A549 (cell line): ENCODE results near the gene HHATL. TPM values are rescaled to one million over a fixed set of nuclear protein-coding genes. Genes with fewer than 3 reads are reported as not detected.

Experiments
- ATAC-seq, 2 experiments: fragments of 200-7000 bp in 1 of 2; fragments of >200 bp in 1 of 2; cut with Nextera tagmentation in 1 of 2; cut with Tn5 transposase in 1 of 2; 3 replicates each; pipeline versions ENCODE4 v1.8.0 to v1.9.1; 2018 to 2020; ENCODE audit warnings: mild to moderate bottlenecking in 1 of 2, moderate library complexity in 1 of 2
- CTCF ChIA-PET: fragments of 300-600 bp; sonication (Branson Sonifier 250); formaldehyde crosslinking; extraction: SDS; loops from one replicate; lab custom pipeline; 2021; ENCODE audit warnings: antibody characterized with exemption, inconsistent platforms; lab: Yijun Ruan, JAX
- POLR2A ChIA-PET: fragments of 350-600 bp; formaldehyde crosslinking; extraction: SDS; loops from one replicate; lab custom pipeline; 2021; ENCODE audit warnings: antibody characterized with exemption, inconsistent platforms; lab: Yijun Ruan, JAX
- DNase-seq, 2 experiments: peaks; one replicate each; pipeline versions ENCODE4 v3.0.0 to v3.0.0-alpha.2; 2011 to 2016; ENCODE audit warnings: low read depth in 1 of 2, low spot score in 1 of 2
- FAIRE-seq: peaks from 2 replicates; lab custom pipeline; 2011; peaks lifted over from hg19 to GRCh38; lab: Jason Lieb, UNC
- H3K27ac ChIP-seq, 2 experiments: fragments of >200 bp; sonication (Bioruptor Twin); formaldehyde crosslinking; 3 replicates each; pipeline ENCODE4 v1.5.1; 2016 to 2017
- H3K4me1 ChIP-seq: fragments of >200 bp; sonication (Bioruptor Twin); formaldehyde crosslinking; 3 replicates; pipeline ENCODE4 v1.6.1; 2016
- H3K4me2 ChIP-seq: fragments of >200 bp; sonication (Bioruptor Twin); formaldehyde crosslinking; 3 replicates; pipeline ENCODE4 v1.6.1; 2016
- H3K4me3 ChIP-seq: fragments of >200 bp; sonication (Bioruptor Twin); formaldehyde crosslinking; 3 replicates; pipeline ENCODE4 v1.5.1; 2016
- H3K9me3 ChIP-seq: fragments of >200 bp; sonication (Bioruptor Twin); formaldehyde crosslinking; 3 replicates; pipeline ENCODE4 v1.6.1; 2016
- ATOH8 ChIP-seq: fragments of 250-450 bp; sonication (Bioruptor Pico); IDR thresholded peaks from 2 replicates; pipeline ENCODE4 v1.5.0; 2020; ENCODE audit warnings: low read depth, mild to moderate bottlenecking, moderate library complexity
- BCL3 ChIP-seq: fragments of >200 bp; sonication (Bioruptor Twin); formaldehyde crosslinking; IDR thresholded peaks from 3 replicates; pipeline ENCODE4 v1.6.1; 2016
- BHLHE40 ChIP-seq: IDR thresholded peaks from 2 replicates; pipeline ENCODE4 v1.6.1; 2012; ENCODE audit warnings: low read depth, low read length, inconsistent platforms
- CBX2 ChIP-seq: fragments of 200-600 bp; sonication (generic); IDR thresholded peaks from 2 replicates; pipeline ENCODE4 v1.6.1; 2016; ENCODE audit warnings: low read depth, mild to moderate bottlenecking, borderline replicate concordance
- CEBPB ChIP-seq, 2 experiments: fragments of >200 bp in 1 of 2; sonication (Bioruptor Twin) in 1 of 2; formaldehyde crosslinking in 1 of 2; IDR thresholded peaks; 2 replicates each; pipeline ENCODE4 v1.6.1; 2012 to 2016
- CHD2 ChIP-seq: fragments of 150-350 bp; IDR thresholded peaks from 2 replicates; pipeline ENCODE4 v1.6.1; 2014; ENCODE audit warnings: low read length; ENCODE audit not compliant: partially characterized antibody
- EHF ChIP-seq: fragments of 250-450 bp; sonication (Bioruptor Pico); IDR thresholded peaks from 2 replicates; pipeline ENCODE4 v1.5.0; 2020; ENCODE audit warnings: mild to moderate bottlenecking
- EHMT2 ChIP-seq: fragments of 200-600 bp; sonication (generic); IDR thresholded peaks from 2 replicates; pipeline ENCODE4 v1.6.1; 2016; ENCODE audit warnings: antibody characterized with exemption, low read depth, mild to moderate bottlenecking, moderate library complexity
- EP300 ChIP-seq, 2 experiments: fragments of >200 bp; sonication (Bioruptor Twin); formaldehyde crosslinking; IDR thresholded peaks; 2 replicates in 1 of 2; 3 replicates in 1 of 2; pipeline ENCODE4 v1.6.1; 2016 to 2017
- FOSB ChIP-seq: fragments of 250-450 bp; sonication (Bioruptor Pico); IDR thresholded peaks from 2 replicates; pipeline ENCODE4 v1.5.0; 2020; ENCODE audit warnings: mild to moderate bottlenecking, moderate library complexity
- FOXS1 ChIP-seq: fragments of 250-450 bp; sonication (Bioruptor Pico); IDR thresholded peaks from 2 replicates; pipeline ENCODE4 v1.5.0; 2020; ENCODE audit warnings: mild to moderate bottlenecking, moderate library complexity
- HES2 ChIP-seq: fragments of >200 bp; sonication (Bioruptor Twin); formaldehyde crosslinking; IDR thresholded peaks from 2 replicates; pipeline ENCODE4 v1.6.1; 2016
- HOXA7 ChIP-seq: fragments of 250-450 bp; sonication (Bioruptor Pico); IDR thresholded peaks from 2 replicates; pipeline ENCODE4 v1.5.0; 2020; ENCODE audit warnings: mild to moderate bottlenecking, moderate library complexity
- HOXB13 ChIP-seq: fragments of 250-450 bp; sonication (Bioruptor Pico); IDR thresholded peaks from 2 replicates; pipeline ENCODE4 v1.5.0; 2020; ENCODE audit warnings: low read depth, mild to moderate bottlenecking, moderate library complexity
- JUNB ChIP-seq: fragments of >200 bp; sonication (Bioruptor Twin); formaldehyde crosslinking; IDR thresholded peaks from 2 replicates; pipeline ENCODE4 v1.6.1; 2016
- KDM1A ChIP-seq: fragments of 200-600 bp; sonication (generic); IDR thresholded peaks from 2 replicates; pipeline ENCODE4 v1.6.1; 2016; ENCODE audit warnings: low read depth, mild to moderate bottlenecking
- KDM5A ChIP-seq: fragments of 200-600 bp; sonication (generic); IDR thresholded peaks from 2 replicates; pipeline ENCODE4 v1.6.1; 2016; ENCODE audit warnings: antibody characterized with exemption, mild to moderate bottlenecking
- MAFK ChIP-seq: fragments of 450-650 bp; IDR thresholded peaks from 2 replicates; pipeline ENCODE4 v1.6.1; 2014; ENCODE audit not compliant: partially characterized antibody
- MYC ChIP-seq: IDR thresholded peaks from 2 replicates; pipeline ENCODE4 v1.6.1; 2012; ENCODE audit warnings: mild to moderate bottlenecking, inconsistent platforms, low read length, improper control_type of control experiment, borderline replicate concordance
- NFE2L2 ChIP-seq: fragments of 150-350 bp; conservative IDR thresholded peaks from 2 replicates; pipeline ENCODE4 v1.6.1; 2014; ENCODE audit warnings: low read length
- NPAS2 ChIP-seq: fragments of 250-450 bp; sonication (Bioruptor Pico); IDR thresholded peaks from 2 replicates; pipeline ENCODE4 v1.8.0; 2022; ENCODE audit warnings: mild to moderate bottlenecking, moderate library complexity, borderline replicate concordance
- PHF8 ChIP-seq: fragments of 200-600 bp; sonication (generic); IDR thresholded peaks from 2 replicates; pipeline ENCODE4 v1.6.1; 2016; ENCODE audit warnings: low read depth, mild to moderate bottlenecking, antibody characterized with exemption, moderate library complexity, borderline replicate concordance
- RAD21 ChIP-seq, 2 experiments: fragments of >200 bp in 1 of 2; sonication (Bioruptor Twin) in 1 of 2; formaldehyde crosslinking in 1 of 2; IDR thresholded peaks in 1 of 2; conservative IDR thresholded peaks in 1 of 2; 2 replicates in 1 of 2; 3 replicates in 1 of 2; pipeline ENCODE4 v1.6.1; 2012 to 2018; ENCODE audit warnings: inconsistent platforms in 1 of 2
- RCOR1 ChIP-seq: fragments of 150-350 bp; IDR thresholded peaks from 2 replicates; pipeline ENCODE4 v1.6.1; 2014; ENCODE audit warnings: antibody characterized with exemption, low read length, low read depth
- SREBF2 ChIP-seq: fragments of 450-650 bp; IDR thresholded peaks from 2 replicates; pipeline ENCODE4 v1.6.1; 2014; ENCODE audit warnings: mild to moderate bottlenecking, moderate library complexity
- ZC3H11A ChIP-seq: fragments of 450-650 bp; IDR thresholded peaks from 2 replicates; pipeline ENCODE4 v1.6.1; 2014; ENCODE audit warnings: antibody characterized with exemption, mild to moderate bottlenecking
- WGBS: methylation state at CpG from one replicate; pipeline ENCODE4 v1.1.6; 2017; ENCODE audit errors: missing lambda C conversion rate; 5-methylcytosine and 5-hydroxymethylcytosine counted together
- polyA plus RNA-seq, 4 experiments: library from polyadenylated mRNA; depleted of rRNA in 3 of 4; stranded (reverse); fragments of >200 nt; fragmentation: RNase III in 1 of 4; extraction: RNeasy Plus Mini Kit Qiagen cat#74134 plus additional on column Dnase treatment in 1 of 4; gene quantifications; 2 replicates in 3 of 4; 3 replicates in 1 of 4; pipeline ENCODE4 v1.2.3, GENCODE V29; 2011 to 2017
- TF ChIP-seq, protein P1 (sequence below): fragments of 450-650 bp; IDR thresholded peaks from 2 replicates; pipeline ENCODE4 v1.6.1; 2014; ENCODE audit warnings: antibody characterized with exemption
- TF ChIP-seq, protein P2 (sequence below): fragments of >200 bp; sonication (Bioruptor Twin); formaldehyde crosslinking; IDR thresholded peaks from 3 replicates; pipeline ENCODE4 v1.5.1; 2016
- TF ChIP-seq, protein P3 (sequence below): IDR thresholded peaks from 2 replicates; pipeline ENCODE4 v1.6.1; 2012

The HHATL gene
- polyA plus RNA-seq, 2 of the 4 experiments (the other 2 are of a cell fraction) = not detected

- peaks cover 9% of the 10 kb centered on the region; the same call in 1 of the 3 replicates for H3K4me1 ChIP-seq
- CTCF ChIA-PET = interaction anchor here (0.6 kb wide), 1 partner anchor 9 kb away, joined by 3 read pairs; no protein-coding TSS in a partner anchor
- TF ChIP-seq HES2 (no peak), FOSB (CRISPR knock-in tag) (no peak), ATOH8 (CRISPR knock-in tag) (no peak), HOXB13 (CRISPR knock-in tag) (no peak), MYC (no peak), KDM1A (no peak), RAD21 (conservative IDR thresholded peaks at IDR 0.05 in 1 of 2, IDR thresholded peaks at IDR 0.05 in 1 of 2) (no peak), RCOR1 (no peak), EHF (CRISPR knock-in tag) (no peak), CHD2 (no peak), FOXS1 (CRISPR knock-in tag) (no peak), PHF8 (no peak), HOXA7 (CRISPR knock-in tag) (no peak), NFE2L2 (no peak), SREBF2 (no peak), ZC3H11A (no peak)
- TF ChIP-seq, protein P1, sequence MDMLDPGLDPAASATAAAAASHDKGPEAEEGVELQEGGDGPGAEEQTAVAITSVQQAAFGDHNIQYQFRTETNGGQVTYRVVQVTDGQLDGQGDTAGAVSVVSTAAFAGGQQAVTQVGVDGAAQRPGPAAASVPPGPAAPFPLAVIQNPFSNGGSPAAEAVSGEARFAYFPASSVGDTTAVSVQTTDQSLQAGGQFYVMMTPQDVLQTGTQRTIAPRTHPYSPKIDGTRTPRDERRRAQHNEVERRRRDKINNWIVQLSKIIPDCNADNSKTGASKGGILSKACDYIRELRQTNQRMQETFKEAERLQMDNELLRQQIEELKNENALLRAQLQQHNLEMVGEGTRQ = no peak
- H3K4me2 ChIP-seq = no peak overlapping the region
- WGBS = 40% methylated on average over 4 of the region's 4 CpGs
- POLR2A ChIA-PET = no interaction called here
- DNase-seq = no peak
- H3K4me3 ChIP-seq = no peak overlapping the region
- no peak overlapping the region for H3K27ac ChIP-seq
- H3K9me3 ChIP-seq = peaks cover 4% of the 10 kb centered on the region; the same call in 2 of the 3 replicates
- FAIRE-seq = no peak
- no peak for ATAC-seq
Measured at GRCh38 chr3:42680806-42681205, 21.8 kb downstream of the HHATL start.

DNA sequence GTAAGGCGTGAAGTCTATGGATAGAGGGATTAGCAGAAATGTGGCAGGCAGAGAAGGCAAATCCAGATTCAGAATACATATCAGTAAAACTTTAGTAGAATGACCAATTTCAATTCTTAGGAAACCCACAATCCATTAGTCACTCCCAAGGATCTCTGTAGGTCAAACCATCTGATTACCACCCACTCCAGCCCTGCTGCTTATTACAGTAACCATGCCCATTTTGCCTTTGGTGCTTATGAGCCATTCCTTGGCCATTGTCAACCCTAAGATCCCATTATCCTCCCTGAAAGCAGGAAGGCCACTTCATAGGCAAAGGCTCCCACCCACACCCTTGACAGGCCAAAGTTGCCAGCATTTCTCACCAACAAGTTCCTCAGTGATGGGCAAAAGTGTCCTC lies 22.3 kb downstream of the HHATL start:
- H3K4me1 ChIP-seq = peaks cover 9% of the 10 kb centered on the region; the same call in 1 of the 3 replicates
- DNase-seq (no peak), FAIRE-seq (no peak), ATAC-seq (no peak)
- no peak overlapping the region for H3K27ac ChIP-seq
- peaks cover 7% of the 10 kb centered on the region; the same call in 2 of the 3 replicates for H3K9me3 ChIP-seq
- POLR2A ChIA-PET = no interaction called here
- no peak for TF ChIP-seq CBX2
- no peak for TF ChIP-seq BCL3
- no peak for TF ChIP-seq EHF (CRISPR knock-in tag)
- TF ChIP-seq BHLHE40 = no peak
- no peak for TF ChIP-seq HOXA7 (CRISPR knock-in tag)
- TF ChIP-seq NFE2L2 = no peak
- TF ChIP-seq, protein P2, sequence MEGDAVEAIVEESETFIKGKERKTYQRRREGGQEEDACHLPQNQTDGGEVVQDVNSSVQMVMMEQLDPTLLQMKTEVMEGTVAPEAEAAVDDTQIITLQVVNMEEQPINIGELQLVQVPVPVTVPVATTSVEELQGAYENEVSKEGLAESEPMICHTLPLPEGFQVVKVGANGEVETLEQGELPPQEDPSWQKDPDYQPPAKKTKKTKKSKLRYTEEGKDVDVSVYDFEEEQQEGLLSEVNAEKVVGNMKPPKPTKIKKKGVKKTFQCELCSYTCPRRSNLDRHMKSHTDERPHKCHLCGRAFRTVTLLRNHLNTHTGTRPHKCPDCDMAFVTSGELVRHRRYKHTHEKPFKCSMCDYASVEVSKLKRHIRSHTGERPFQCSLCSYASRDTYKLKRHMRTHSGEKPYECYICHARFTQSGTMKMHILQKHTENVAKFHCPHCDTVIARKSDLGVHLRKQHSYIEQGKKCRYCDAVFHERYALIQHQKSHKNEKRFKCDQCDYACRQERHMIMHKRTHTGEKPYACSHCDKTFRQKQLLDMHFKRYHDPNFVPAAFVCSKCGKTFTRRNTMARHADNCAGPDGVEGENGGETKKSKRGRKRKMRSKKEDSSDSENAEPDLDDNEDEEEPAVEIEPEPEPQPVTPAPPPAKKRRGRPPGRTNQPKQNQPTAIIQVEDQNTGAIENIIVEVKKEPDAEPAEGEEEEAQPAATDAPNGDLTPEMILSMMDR = no peak
- TF ChIP-seq PHF8 = no peak
- TF ChIP-seq JUNB = no peak
- no peak for TF ChIP-seq KDM5A
- no peak for TF ChIP-seq RAD21 (conservative IDR thresholded peaks at IDR 0.05 in 1 of 2, IDR thresholded peaks at IDR 0.05 in 1 of 2)
- TF ChIP-seq, protein P3, sequence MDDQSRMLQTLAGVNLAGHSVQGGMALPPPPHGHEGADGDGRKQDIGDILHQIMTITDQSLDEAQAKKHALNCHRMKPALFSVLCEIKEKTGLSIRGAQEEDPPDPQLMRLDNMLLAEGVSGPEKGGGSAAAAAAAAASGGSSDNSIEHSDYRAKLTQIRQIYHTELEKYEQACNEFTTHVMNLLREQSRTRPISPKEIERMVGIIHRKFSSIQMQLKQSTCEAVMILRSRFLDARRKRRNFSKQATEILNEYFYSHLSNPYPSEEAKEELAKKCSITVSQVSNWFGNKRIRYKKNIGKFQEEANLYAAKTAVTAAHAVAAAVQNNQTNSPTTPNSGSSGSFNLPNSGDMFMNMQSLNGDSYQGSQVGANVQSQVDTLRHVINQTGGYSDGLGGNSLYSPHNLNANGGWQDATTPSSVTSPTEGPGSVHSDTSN = no peak
- TF ChIP-seq MAFK = no peak
- no peak for TF ChIP-seq CEBPB (IDR thresholded peaks at IDR 0.05)
- no peak for TF ChIP-seq NPAS2
- TF ChIP-seq EHMT2 = no peak
- TF ChIP-seq EP300 (IDR thresholded peaks at IDR 0.05) = no peak
- TF ChIP-seq, all 56 proteins: peak for 0
- CTCF ChIA-PET = no interaction called here
- WGBS = 24% methylated on average over 1 of the region's 1 CpG
- H3K4me2 ChIP-seq = no peak overlapping the region
- no peak overlapping the region for H3K4me3 ChIP-seq
